ENCODE data around the gene MMP26.

The MMP26 gene

GRCh38 chr11:4727171-4727570, 22.6 kb downstream of the MMP26 start:
- H3K27me3 ChIP-seq (ENCODE audit: insufficient read depth, low read depth, severe bottlenecking) = peaks cover 53% of the 10 kb centered on the region
- H3K27ac ChIP-seq = no peak overlapping the region
- no peak for DNase-seq

DNA sequence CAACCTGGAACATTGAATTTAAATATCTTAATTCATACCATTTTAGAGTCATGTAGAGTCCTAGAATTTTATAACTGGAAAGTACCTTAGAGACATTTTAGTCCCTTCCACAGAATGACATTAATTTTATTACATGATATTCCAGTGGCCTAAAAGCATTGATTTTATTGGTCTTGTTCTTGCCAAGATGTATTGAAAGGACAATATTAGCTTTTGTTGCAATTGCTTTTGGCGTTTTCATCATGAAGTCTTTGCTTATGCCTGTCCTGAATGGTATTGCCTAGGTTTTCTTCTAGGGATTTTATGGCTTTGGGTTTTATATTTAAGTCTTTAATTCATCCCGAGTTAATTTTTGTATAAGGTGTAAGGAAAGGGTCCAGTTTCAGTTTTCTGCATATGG, 36.2 kb downstream of the MMP26 start:
- Histone ChIP-seq H3K9me3 (ENCODE audit: severe bottlenecking) (no peaks in the 10 kb centered on the region), H3K4me3 (ENCODE audit: low read depth, low read length) (no peak overlapping the region), H3K27ac (no peak overlapping the region), H3K36me3 (no peaks in the 10 kb centered on the region), H3K27me3 (ENCODE audit: insufficient read depth, low read depth, severe bottlenecking) (peaks cover 37% of the 10 kb centered on the region)
- no peak for TF ChIP-seq CTCF (IDR thresholded peaks at IDR 0.05; ENCODE audit: low read depth, low read length)
- no peak for DNase-seq

More at GRCh38 chr11:4727171-4727570, 22.6 kb downstream of the MMP26 start:
- H3K36me3 ChIP-seq = no peaks in the 10 kb centered on the region
- H3K4me3 ChIP-seq (ENCODE audit: low read depth, low read length) = no peak overlapping the region
- H3K9me3 ChIP-seq (ENCODE audit: severe bottlenecking) = no peaks in the 10 kb centered on the region
- no peak for TF ChIP-seq CTCF (IDR thresholded peaks at IDR 0.05; ENCODE audit: low read depth, low read length)

DNA sequence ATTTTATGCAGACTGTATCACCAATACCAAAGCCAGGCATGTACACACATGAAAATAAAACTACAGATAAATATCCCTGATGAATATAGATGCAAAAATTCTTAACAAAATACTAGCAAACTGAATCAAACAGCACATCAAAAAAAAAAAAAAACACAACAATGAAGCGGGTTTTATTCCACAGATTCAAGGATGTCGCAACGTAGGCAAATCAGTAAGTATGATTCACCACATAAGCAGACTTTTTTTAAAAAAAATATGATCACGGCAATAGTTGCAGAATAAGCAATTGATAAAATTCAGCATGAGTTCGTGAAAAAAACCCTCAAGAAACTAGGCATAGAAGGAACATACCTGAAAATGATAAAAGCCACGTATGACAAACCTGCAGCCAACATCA, 43.9 kb downstream of the MMP26 start:
- no peaks in the 10 kb centered on the region for H3K9me3 ChIP-seq (ENCODE audit: severe bottlenecking)
- no peak for DNase-seq
- TF ChIP-seq CTCF (IDR thresholded peaks at IDR 0.05; ENCODE audit: low read depth, low read length) = no peak
- H3K36me3 ChIP-seq = no peaks in the 10 kb centered on the region
- H3K27me3 ChIP-seq (ENCODE audit: insufficient read depth, low read depth, severe bottlenecking) = peaks cover 44% of the 10 kb centered on the region
- no peak overlapping the region for H3K27ac ChIP-seq
- H3K4me3 ChIP-seq (ENCODE audit: low read depth, low read length) = no peak overlapping the region

- no peak for TF ChIP-seq CTCF (IDR thresholded peaks at IDR 0.05; ENCODE audit: low read depth, low read length)
- H3K9me3 ChIP-seq (ENCODE audit: severe bottlenecking) = no peaks in the 10 kb centered on the region
- no peaks in the 10 kb centered on the region for H3K36me3 ChIP-seq
- no peak overlapping the region for H3K4me3 ChIP-seq (ENCODE audit: low read depth, low read length)
- DNase-seq = no peak
- peaks cover 58% of the 10 kb centered on the region for H3K27me3 ChIP-seq (ENCODE audit: insufficient read depth, low read depth, severe bottlenecking)
- H3K27ac ChIP-seq = no peak overlapping the region
These were observed 46.6 kb downstream of the MMP26 start for GRCh38 chr11:4751201-4751600.
